ENCODE measurements around the gene CDKAL1. TPM values are rescaled to one million over a fixed set of nuclear protein-coding genes. Genes with fewer than 3 reads are reported as not detected.

CDKAL1 gene
- total and polyA plus RNA-seq, 2 of the 8 experiments (the other 6 are each of a cell fraction or from before 2014, with no cell fraction given): 8.4 to 24.6 TPM

Small RNA genes lying within 50 kb of the gene (small RNA-seq; reads per million reads assigned to genes)
- gene RF00019 (ENCODE audit: insufficient read depth) (not detected), gene RNU6-150P (ENCODE audit: insufficient read depth) (not detected)

Other genes with a start within 250 kb of the CDKAL1 start
- gene E2F3, start 132.6 kb upstream of the CDKAL1 start, total RNA-seq (2021; fragmentation: NEBNext Ultra II Directional; extraction: Animal tissue kit (Norgen Biotek cat#: 25700)): 41.4 and 42.2 TPM in 2 replicates
- 10.5 and 14.9 TPM in 2 replicates for gene E2F3, start 132.6 kb upstream of the CDKAL1 start, polyA plus RNA-seq (2011; rRNA removed)

All from H1 (cell line).